ENCODE results near the gene MYCBPAP. TPM values are rescaled to one million over a fixed set of nuclear protein-coding genes. Genes with fewer than 3 reads are reported as not detected.

Gene MYCBPAP
- total RNA-seq, 3 donors from 2014 or later = 0.66 to 1.9 (median 1.3) TPM

GRCh38 chr17:50462446-50462845 lies 45.8 kb upstream of the MYCBPAP start:
- intact Hi-C loops (cut with DNase I; ENCODE audit: low total_unique reads) = no loop called here
- H3K27ac ChIP-seq = no peak overlapping the region
- DNase-seq (ENCODE audit: low spot score in 2 of 2) = no peak
- H3K36me3 ChIP-seq = peaks cover 4% of the 10 kb centered on the region
- H3K4me3 ChIP-seq = no peak overlapping the region
- no peaks in the 10 kb centered on the region for H3K27me3 ChIP-seq
- TF ChIP-seq POLR2AphosphoS5 (IDR thresholded peaks at IDR 0.05) (no peak), CTCF (IDR thresholded peaks at IDR 0.05) (no peak), POLR2A (IDR thresholded peaks at IDR 0.05) (no peak)
- H3K4me1 ChIP-seq = no peaks in the 10 kb centered on the region
- H3K9me3 ChIP-seq = no peaks in the 10 kb centered on the region

GRCh38 chr17:50464121-50464520 lies 44.1 kb upstream of the MYCBPAP start:
- TF ChIP-seq POLR2AphosphoS5 (IDR thresholded peaks at IDR 0.05) (no peak), POLR2A (IDR thresholded peaks at IDR 0.05) (no peak)
- Histone ChIP-seq H3K36me3 (peaks cover 4% of the 10 kb centered on the region), H3K27me3 (no peaks in the 10 kb centered on the region), H3K9me3 (no peaks in the 10 kb centered on the region), H3K4me1 (peaks cover under 1 to 6% of the 10 kb centered on the region in 2 donors), H3K4me3 (no peak overlapping the region), H3K27ac (no peak overlapping the region)
- no peak for DNase-seq (ENCODE audit: low spot score in 2 of 2)
- intact Hi-C loops (cut with DNase I; ENCODE audit: low total_unique reads) = no loop called here

- peaks cover 4% of the 10 kb centered on the region for H3K36me3 ChIP-seq
- H3K4me3 ChIP-seq = no peak overlapping the region
- TF ChIP-seq POLR2AphosphoS5 (IDR thresholded peaks at IDR 0.05) (no peak), CTCF (IDR thresholded peaks at IDR 0.05) (no peak), POLR2A (IDR thresholded peaks at IDR 0.05) (no peak)
- H3K9me3 ChIP-seq = no peaks in the 10 kb centered on the region
- DNase-seq (ENCODE audit: low spot score in 2 of 2) = no peak
- intact Hi-C loops (cut with DNase I; ENCODE audit: low total_unique reads) = no loop called here
- H3K4me1 ChIP-seq = peaks cover 6% of the 10 kb centered on the region in 2 donors
- no peak overlapping the region for H3K27ac ChIP-seq
- no peaks in the 10 kb centered on the region for H3K27me3 ChIP-seq
Observed at GRCh38 chr17:50464736-50465135, 43.5 kb upstream of the MYCBPAP start.

- peaks cover 6% of the 10 kb centered on the region in 2 donors for H3K4me1 ChIP-seq
- TF ChIP-seq CTCF (IDR thresholded peaks at IDR 0.05) = no peak
- no peak for TF ChIP-seq POLR2A (IDR thresholded peaks at IDR 0.05)
- TF ChIP-seq POLR2AphosphoS5 (IDR thresholded peaks at IDR 0.05) = no peak
- H3K9me3 ChIP-seq = no peaks in the 10 kb centered on the region
- no peak overlapping the region for H3K27ac ChIP-seq
- no peak for DNase-seq (ENCODE audit: low spot score in 2 of 2)
- intact Hi-C loops (cut with DNase I; ENCODE audit: low total_unique reads) = no loop called here
- H3K4me3 ChIP-seq = no peak overlapping the region
- no peaks in the 10 kb centered on the region for H3K27me3 ChIP-seq
- peaks cover 4% of the 10 kb centered on the region for H3K36me3 ChIP-seq
Observed at GRCh38 chr17:50465171-50465570, 43.1 kb upstream of the MYCBPAP start.

- H3K27me3 ChIP-seq = no peaks in the 10 kb centered on the region
- DNase-seq (ENCODE audit: low spot score in 2 of 2) = no peak
- H3K9me3 ChIP-seq = no peaks in the 10 kb centered on the region
- intact Hi-C loops (cut with DNase I; ENCODE audit: low total_unique reads) = no loop called here
- H3K4me3 ChIP-seq = no peak overlapping the region
- peaks cover 6% of the 10 kb centered on the region in 2 donors for H3K4me1 ChIP-seq
- H3K36me3 ChIP-seq = peaks cover 4% of the 10 kb centered on the region
- TF ChIP-seq CTCF (IDR thresholded peaks at IDR 0.05) (no peak), POLR2AphosphoS5 (IDR thresholded peaks at IDR 0.05) (no peak), POLR2A (IDR thresholded peaks at IDR 0.05) (no peak)
- H3K27ac ChIP-seq = no peak overlapping the region
Observed at GRCh38 chr17:50465635-50466034, 42.6 kb upstream of the MYCBPAP start.
